Activated B cell treated with CpG ODN at 0.5 μM for 24 hours (primary cell): ENCODE measurements around the gene CAMTA1. TPM values are rescaled to one million over a fixed set of nuclear protein-coding genes. Genes with fewer than 3 reads are reported as not detected.
"Not testable (repeated sequence)": the region's sequence is repeated elsewhere in the genome, so short reads cannot be mapped to it uniquely, and the experiment has no call there.

Source experiments
- ATAC-seq: fragments of 200-7000 bp; cut with Tn5 transposase; one replicate; pipeline ENCODE4 v1.10.0; 2021; ENCODE audit warnings: low read depth, mild to moderate bottlenecking, moderate library complexity
- CTCF ChIA-PET: fragments of 350-600 bp; sonication (Branson Sonifier 250); formaldehyde crosslinking; loops from one replicate; lab custom pipeline; 2021; ENCODE audit warnings: antibody characterized with exemption; lab: Charles Lee
- POLR2A ChIA-PET: fragments of 350-600 bp; sonication (Branson Sonifier 250); formaldehyde crosslinking; loops from one replicate; lab custom pipeline; 2021; ENCODE audit warnings: antibody characterized with exemption; lab: Charles Lee
- DNase-seq: peaks from one replicate; pipeline ENCODE4 v3.0.0; 2022
- H3K27ac Mint-ChIP-seq: one replicate; pipeline ENCODE4 v1.8.0; 2020; ENCODE audit warnings: mixed read lengths
- H3K27me3 Mint-ChIP-seq: one replicate; pipeline ENCODE4 v1.8.0; 2021; ENCODE audit warnings: mixed read lengths
- H3K36me3 Mint-ChIP-seq: one replicate; pipeline ENCODE4 v1.8.0; 2021; ENCODE audit warnings: low read depth, mixed read lengths
- H3K4me1 Mint-ChIP-seq: one replicate; pipeline ENCODE4 v1.8.0; 2021; ENCODE audit warnings: mixed read lengths
- H3K4me3 Mint-ChIP-seq: one replicate; pipeline ENCODE4 v1.8.0; 2020; ENCODE audit warnings: mild to moderate bottlenecking, mixed read lengths
- H3K9me3 Mint-ChIP-seq: one replicate; pipeline ENCODE4 v1.8.0; 2020; ENCODE audit warnings: mixed read lengths
- CTCF ChIP-seq: fragments of 200-600 bp; IDR thresholded peaks from one replicate; pipeline ENCODE4 v1.8.0; 2022; ENCODE audit warnings: antibody characterized with exemption, mild to moderate bottlenecking
- intact Hi-C: fragments of 100-400 bp; cut with micrococcal nuclease; formaldehyde crosslinking; loops from one replicate; pipeline ENCODE4 v1.15.1; 2024
- total RNA-seq: library from RNA; stranded (reverse); gene quantifications from 2 replicates; pipeline ENCODE4 v1.2.3, GENCODE V29; 2022

CAMTA1 gene
- total RNA-seq, 1 donor from 2014 or later = 49.8 TPM

- H3K9me3 Mint-ChIP-seq = peaks cover 6% of the 10 kb centered on the region
- ChIA-PET CTCF (no interaction called here), POLR2A (interaction anchor here (0.8 kb wide), 1 partner anchor 10 kb away, joined by 3 read pairs; no protein-coding TSS in a partner anchor)
- no peaks in the 10 kb centered on the region for H3K36me3 Mint-ChIP-seq
- DNase-seq (no peak), ATAC-seq (no peak)
- intact Hi-C loops = no loop called here
- no peak overlapping the region for H3K27ac Mint-ChIP-seq
- H3K4me3 Mint-ChIP-seq = no peak overlapping the region
- H3K4me1 Mint-ChIP-seq = no peaks in the 10 kb centered on the region
- TF ChIP-seq CTCF = no peak
- H3K27me3 Mint-ChIP-seq = peaks cover 20% of the 10 kb centered on the region
Observed at GRCh38 chr1:6917067-6917466, 131.8 kb downstream of the CAMTA1 start.

- H3K4me1 Mint-ChIP-seq = no peaks in the 10 kb centered on the region
- H3K27ac Mint-ChIP-seq = no peak overlapping the region
- intact Hi-C loops = no loop called here
- ATAC-seq = no peak
- no peaks in the 10 kb centered on the region for H3K36me3 Mint-ChIP-seq
- no peak for TF ChIP-seq CTCF
- H3K9me3 Mint-ChIP-seq = peaks cover 6% of the 10 kb centered on the region
- peaks cover 19% of the 10 kb centered on the region for H3K27me3 Mint-ChIP-seq
- DNase-seq = no peak
- ChIA-PET CTCF (no interaction called here), POLR2A (interaction anchor here (0.7 kb wide), 1 partner anchor 130 kb away, joined by 5 read pairs; no protein-coding TSS in a partner anchor)
- no peak overlapping the region for H3K4me3 Mint-ChIP-seq
Observed at GRCh38 chr1:6918186-6918924, 133.1 kb downstream of the CAMTA1 start.

GRCh38 chr1:6918925-6919511, 133.8 kb downstream of the CAMTA1 start:
- Mint-ChIP-seq H3K27me3 (peaks cover 17% of the 10 kb centered on the region), H3K27ac (no peak overlapping the region), H3K9me3 (peaks cover 3% of the 10 kb centered on the region), H3K36me3 (no peaks in the 10 kb centered on the region), H3K4me1 (no peaks in the 10 kb centered on the region), H3K4me3 (no peak overlapping the region)
- ATAC-seq (no peak), DNase-seq (no peak)
- ChIA-PET CTCF (no interaction called here), POLR2A (no interaction called here)
- intact Hi-C loops = no loop called here
- TF ChIP-seq CTCF = no peak

- H3K36me3 Mint-ChIP-seq, intact Hi-C loops, POLR2A ChIA-PET, H3K4me1 Mint-ChIP-seq, H3K9me3 Mint-ChIP-seq, DNase-seq, H3K4me3 Mint-ChIP-seq, H3K27ac Mint-ChIP-seq, CTCF ChIA-PET, ATAC-seq, H3K27me3 Mint-ChIP-seq: not testable (repeated sequence)
Observed at GRCh38 chr1:6921506-6921905, 136.3 kb downstream of the CAMTA1 start.

GRCh38 chr1:6922096-6922931, 137.1 kb downstream of the CAMTA1 start:
- H3K36me3 Mint-ChIP-seq = no peaks in the 10 kb centered on the region
- ATAC-seq = no peak
- no peak overlapping the region for H3K4me3 Mint-ChIP-seq
- CTCF ChIA-PET = no interaction called here
- peaks cover 6% of the 10 kb centered on the region for H3K27me3 Mint-ChIP-seq
- intact Hi-C loops = no loop called here
- H3K4me1 Mint-ChIP-seq = no peaks in the 10 kb centered on the region
- no peak for TF ChIP-seq CTCF
- DNase-seq = no peak
- H3K9me3 Mint-ChIP-seq = peaks cover 3% of the 10 kb centered on the region
- no peak overlapping the region for H3K27ac Mint-ChIP-seq
- POLR2A ChIA-PET = no interaction called here
